Calu3 (cell line): Measurements from ENCODE around the gene WHRN. TPM values are rescaled to one million over a fixed set of nuclear protein-coding genes. Genes with fewer than 3 reads are reported as not detected.

ENCODE experiments used
- BruUV-seq: library from RNA; stranded (reverse); fragments of 400-500 nt; replicated peaks from 2 replicates; lab custom pipeline; 2021; lab: Mats Ljungman, UMichigan
- CTCF ChIA-PET: fragments of 300-600 bp; sonication (Branson Sonifier 250); formaldehyde crosslinking; loops from one replicate; lab custom pipeline; 2022; ENCODE audit warnings: antibody characterized with exemption; lab: Charles Lee
- DNase-seq: peaks from one replicate; pipeline ENCODE4 v3.0.0; 2022
- H3K27ac Mint-ChIP-seq: one replicate; pipeline ENCODE4 v1.8.0; 2022; ENCODE audit warnings: mixed read lengths; ENCODE audit not compliant: unreplicated experiment
- H3K27me3 Mint-ChIP-seq: one replicate; pipeline ENCODE4 v1.8.0; 2022; ENCODE audit warnings: mixed read lengths; ENCODE audit not compliant: unreplicated experiment
- H3K36me3 Mint-ChIP-seq: one replicate; pipeline ENCODE4 v1.8.0; 2022; ENCODE audit warnings: mild to moderate bottlenecking, moderate library complexity, mixed read lengths; ENCODE audit not compliant: insufficient read depth, unreplicated experiment
- H3K4me1 Mint-ChIP-seq: one replicate; pipeline ENCODE4 v1.8.0; 2022; ENCODE audit warnings: mild to moderate bottlenecking, low read depth, mixed read lengths; ENCODE audit not compliant: unreplicated experiment
- H3K4me3 Mint-ChIP-seq: one replicate; pipeline ENCODE4 v1.8.0; 2022; ENCODE audit warnings: mild to moderate bottlenecking, low read depth, moderate library complexity, mixed read lengths; ENCODE audit not compliant: unreplicated experiment
- H3K9me3 Mint-ChIP-seq: one replicate; pipeline ENCODE4 v1.8.0; 2022; ENCODE audit warnings: low read depth, mixed read lengths; ENCODE audit not compliant: unreplicated experiment
- intact Hi-C: fragments of 100-400 bp; cut with micrococcal nuclease; formaldehyde crosslinking; loops from one replicate; pipeline ENCODE4 v1.10.0; 2022; ENCODE audit not compliant: unreplicated experiment
- total RNA-seq: library from RNA; stranded (reverse); gene quantifications from 2 replicates; pipeline ENCODE4 v1.2.3, GENCODE V29; 2022
- TF ChIP-seq, protein P1 (sequence below): fragments of 200-600 bp; IDR thresholded peaks from one replicate; pipeline ENCODE4 v1.8.0; 2022; ENCODE audit warnings: antibody characterized with exemption; ENCODE audit not compliant: unreplicated experiment

WHRN gene
- total RNA-seq, 1 experiment from 2014 or later, result 4.9 TPM

DNA sequence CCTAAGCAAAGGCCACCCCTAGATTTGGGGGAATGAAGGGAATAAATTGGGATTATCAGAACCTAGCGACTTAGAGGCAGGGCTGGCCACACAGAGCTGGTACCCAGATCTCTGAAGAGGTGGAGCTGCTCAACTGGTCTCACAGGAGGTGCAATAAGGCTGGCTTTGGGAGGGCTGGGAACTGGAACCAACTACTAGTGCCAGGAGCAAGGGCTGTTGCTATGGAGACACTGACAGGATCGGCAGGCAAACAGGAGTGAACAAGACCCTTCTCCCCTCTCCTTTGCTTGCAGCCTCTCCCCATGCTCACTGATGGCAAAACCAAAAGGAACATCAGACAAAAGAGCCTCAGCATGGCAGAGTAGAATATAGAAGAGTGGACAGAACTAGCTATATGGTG lies 17.0 kb upstream of the WHRN start:
- no peak overlapping the region for H3K4me3 Mint-ChIP-seq
- CTCF ChIA-PET, result no interaction called here

DNA sequence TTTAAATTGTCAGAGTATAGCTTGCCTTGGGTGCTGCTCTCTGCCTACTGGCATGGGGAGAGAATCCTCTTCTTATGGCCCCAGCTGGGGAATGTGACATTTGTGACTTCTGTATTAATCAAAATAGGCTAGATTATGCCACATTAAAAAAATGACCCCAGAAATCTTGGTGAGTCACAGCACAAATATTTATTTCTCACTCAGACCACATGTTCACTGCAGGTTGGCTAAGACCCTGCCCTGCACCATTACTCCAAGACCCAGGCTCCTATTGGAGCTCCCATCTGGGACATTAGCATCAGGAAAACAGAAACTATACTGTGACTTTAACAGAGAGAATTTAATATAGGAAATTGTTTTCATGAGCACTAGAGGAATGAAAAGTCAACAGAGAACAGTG lies 16.6 kb upstream of the WHRN start:
- no peaks in the 10 kb centered on the region for H3K36me3 Mint-ChIP-seq
- H3K27me3 Mint-ChIP-seq, result peaks cover 79% of the 10 kb centered on the region
- no peak for DNase-seq
- no peak overlapping the region for H3K27ac Mint-ChIP-seq
- CTCF ChIA-PET, result no interaction called here
- no peaks in the 10 kb centered on the region for H3K9me3 Mint-ChIP-seq
- TF ChIP-seq, protein P1, sequence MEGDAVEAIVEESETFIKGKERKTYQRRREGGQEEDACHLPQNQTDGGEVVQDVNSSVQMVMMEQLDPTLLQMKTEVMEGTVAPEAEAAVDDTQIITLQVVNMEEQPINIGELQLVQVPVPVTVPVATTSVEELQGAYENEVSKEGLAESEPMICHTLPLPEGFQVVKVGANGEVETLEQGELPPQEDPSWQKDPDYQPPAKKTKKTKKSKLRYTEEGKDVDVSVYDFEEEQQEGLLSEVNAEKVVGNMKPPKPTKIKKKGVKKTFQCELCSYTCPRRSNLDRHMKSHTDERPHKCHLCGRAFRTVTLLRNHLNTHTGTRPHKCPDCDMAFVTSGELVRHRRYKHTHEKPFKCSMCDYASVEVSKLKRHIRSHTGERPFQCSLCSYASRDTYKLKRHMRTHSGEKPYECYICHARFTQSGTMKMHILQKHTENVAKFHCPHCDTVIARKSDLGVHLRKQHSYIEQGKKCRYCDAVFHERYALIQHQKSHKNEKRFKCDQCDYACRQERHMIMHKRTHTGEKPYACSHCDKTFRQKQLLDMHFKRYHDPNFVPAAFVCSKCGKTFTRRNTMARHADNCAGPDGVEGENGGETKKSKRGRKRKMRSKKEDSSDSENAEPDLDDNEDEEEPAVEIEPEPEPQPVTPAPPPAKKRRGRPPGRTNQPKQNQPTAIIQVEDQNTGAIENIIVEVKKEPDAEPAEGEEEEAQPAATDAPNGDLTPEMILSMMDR, result no peak
- BruUV-seq, result no TSS peak
- peaks cover 8% of the 10 kb centered on the region for H3K4me1 Mint-ChIP-seq
- intact Hi-C loops, result no loop called here
- no peak overlapping the region for H3K4me3 Mint-ChIP-seq

More for the DNA sequence above, 17.0 kb upstream of the WHRN start:
- intact Hi-C loops, result no loop called here
- no TSS peak for BruUV-seq
- no peaks in the 10 kb centered on the region for H3K9me3 Mint-ChIP-seq
- H3K4me1 Mint-ChIP-seq, result peaks cover 8% of the 10 kb centered on the region
- no peak overlapping the region for H3K27ac Mint-ChIP-seq
- no peak for DNase-seq
- TF ChIP-seq, protein P1, result no peak
- no peaks in the 10 kb centered on the region for H3K36me3 Mint-ChIP-seq
- peaks cover 80% of the 10 kb centered on the region for H3K27me3 Mint-ChIP-seq

DNA sequence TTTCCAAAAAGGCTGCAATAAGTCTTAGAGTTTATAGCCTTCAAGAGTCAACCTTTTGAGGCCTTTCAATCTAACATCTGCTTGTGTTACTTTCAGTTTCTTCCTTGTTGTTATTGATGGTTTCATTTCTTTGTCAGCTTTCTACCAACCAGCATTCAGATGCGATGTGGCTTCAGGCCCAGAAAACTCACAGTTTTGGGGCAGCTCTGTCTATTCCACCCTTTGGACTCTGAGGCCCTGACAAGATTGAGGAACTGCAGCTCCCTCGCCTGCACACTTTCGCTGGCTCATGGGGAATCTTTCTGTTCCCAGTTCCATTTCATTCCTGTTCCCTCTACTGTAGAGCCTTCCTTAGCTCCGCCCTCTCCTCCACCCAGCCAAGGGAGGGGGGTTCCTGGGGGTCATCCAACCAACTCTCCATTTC lies 13.3 kb upstream of the WHRN start:
- no peaks in the 10 kb centered on the region for H3K9me3 Mint-ChIP-seq
- H3K4me1 Mint-ChIP-seq, result no peaks in the 10 kb centered on the region
- CTCF ChIA-PET, result interaction anchor here (0.9 kb wide), 1 partner anchor 135 kb away, joined by 3 read pairs; no protein-coding TSS in a partner anchor
- no peak for DNase-seq
- no TSS peak for BruUV-seq
- intact Hi-C loops, result no loop called here
- H3K27ac Mint-ChIP-seq, result no peak overlapping the region
- no peak overlapping the region for H3K4me3 Mint-ChIP-seq
- H3K36me3 Mint-ChIP-seq, result no peaks in the 10 kb centered on the region
- TF ChIP-seq, protein P1, result no peak
- H3K27me3 Mint-ChIP-seq, result peaks cover 77% of the 10 kb centered on the region

DNA sequence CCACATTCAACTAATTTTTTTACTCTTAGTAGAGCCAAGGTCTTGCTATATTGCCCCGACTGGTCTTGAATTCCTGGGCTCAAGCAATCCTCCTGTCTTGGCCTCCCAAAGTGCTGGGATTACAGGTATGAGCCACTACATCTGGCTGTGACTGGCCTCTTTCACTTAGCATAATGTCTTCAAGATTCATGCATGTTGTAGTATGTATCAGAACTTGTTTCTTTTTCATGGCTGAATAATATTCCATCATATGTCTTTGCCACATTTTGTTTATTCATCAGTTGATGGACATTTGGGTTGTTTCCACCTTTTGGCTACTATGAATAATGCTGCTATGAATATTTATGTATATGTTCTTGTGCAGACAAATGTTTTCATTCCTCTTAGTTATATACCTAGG lies 12.8 kb upstream of the WHRN start:
- Mint-ChIP-seq H3K9me3 (no peaks in the 10 kb centered on the region), H3K27ac (no peak overlapping the region), H3K36me3 (no peaks in the 10 kb centered on the region), H3K27me3 (peaks cover 77% of the 10 kb centered on the region), H3K4me1 (peaks cover 4% of the 10 kb centered on the region), H3K4me3 (no peak overlapping the region)
- TF ChIP-seq, protein P1, result no peak
- CTCF ChIA-PET, result no interaction called here
- no TSS peak for BruUV-seq
- intact Hi-C loops, result no loop called here
- no peak for DNase-seq
